Activated T-helper 1 cell treated with anti-CD3 and anti-CD28 coated beads, Interleukin-2, amount 50 U/mL, for 16 hours (primary cell): ENCODE results near the gene RNF220.
"Not testable (repeated sequence)": the region's sequence is repeated elsewhere in the genome, so short reads cannot be mapped to it uniquely, and the experiment has no call there.

Experiments used
- DNase-seq, 2 donors: peaks; one replicate each; pipeline ENCODE4 v3.0.0-alpha.2; 2020; ENCODE audit warnings: low read depth in 1 of 2, low spot score in 1 of 2

Gene RNF220

GRCh38 chr1:44695671-44696070 lies 290.6 kb downstream of the RNF220 start:
- DNase-seq = no peak

- no peak for DNase-seq
These were observed 291.0 kb downstream of the RNF220 start for GRCh38 chr1:44696101-44696500.

- no peak for DNase-seq
These were observed 291.8 kb downstream of the RNF220 start for GRCh38 chr1:44696789-44697345.

- DNase-seq = no peak
These were observed 293.1 kb downstream of the RNF220 start for GRCh38 chr1:44698138-44698537.

GRCh38 chr1:44699375-44699774 lies 294.3 kb downstream of the RNF220 start:
- not testable (repeated sequence) for DNase-seq

GRCh38 chr1:44700573-44700972 lies 295.5 kb downstream of the RNF220 start:
- DNase-seq = no peak

GRCh38 chr1:44701141-44701573 lies 296.1 kb downstream of the RNF220 start:
- DNase-seq = no peak
